ENCODE measurements around the gene VPS35.
"Not testable (repeated sequence)": the region's sequence is repeated elsewhere in the genome, so short reads cannot be mapped to it uniquely, and the experiment has no call there.

VPS35 gene

GRCh38 chr16:46712911-46713310 is 23.9 kb upstream of the VPS35 start:
- DNase-seq (ENCODE audit: low spot score), result no peak

DNA sequence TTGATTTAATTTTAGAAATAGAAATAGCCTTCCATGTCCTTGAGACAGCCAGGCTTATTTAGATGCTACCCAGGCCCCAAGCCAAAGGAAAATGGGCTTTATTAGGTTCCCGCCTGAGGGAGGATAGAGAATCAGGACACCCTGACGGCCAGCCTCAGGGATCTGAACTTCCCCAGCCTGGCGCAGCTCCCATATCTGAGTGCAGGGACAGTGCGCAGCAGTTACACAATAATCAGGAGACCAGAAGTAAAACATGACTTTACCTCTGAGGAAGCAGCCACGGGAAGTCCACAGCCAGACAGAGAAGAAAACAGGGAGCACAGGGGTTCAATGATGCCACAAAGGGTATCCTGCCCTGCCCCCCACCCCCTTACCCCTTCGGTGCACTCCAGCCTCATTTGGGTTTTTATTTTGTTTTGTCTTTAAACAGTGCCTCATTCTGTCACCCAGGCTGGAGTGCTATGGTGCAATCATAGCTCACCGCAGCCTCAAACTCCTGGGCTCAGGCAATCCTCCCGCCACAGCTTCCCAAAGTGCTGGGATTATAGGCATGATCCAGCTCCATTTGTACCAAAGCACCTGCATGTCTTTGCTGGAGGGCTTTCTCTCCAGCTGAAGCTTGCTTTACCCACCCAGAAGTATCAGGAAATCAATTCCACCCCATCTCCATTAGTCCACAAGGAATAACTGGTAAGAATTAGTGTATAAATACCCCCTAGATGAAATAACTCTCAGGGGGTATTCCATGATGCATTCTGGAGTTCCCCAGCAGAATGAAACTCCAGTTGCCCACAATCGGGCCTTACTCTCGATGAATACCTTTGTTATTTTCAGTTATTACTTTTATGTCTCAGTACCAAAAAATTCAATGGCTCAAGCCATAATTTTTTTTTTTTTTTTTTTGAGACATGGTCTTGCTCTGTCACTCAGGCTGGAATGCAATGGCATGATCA is 22.4 kb upstream of the VPS35 start:
- DNase-seq (ENCODE audit: low spot score), result no peak

- no peak for DNase-seq (ENCODE audit: low spot score)
These were observed 20.6 kb upstream of the VPS35 start for GRCh38 chr16:46709469-46710005.

GRCh38 chr16:46706642-46707041 is 17.7 kb upstream of the VPS35 start:
- no peak for DNase-seq (ENCODE audit: low spot score)

- no peak for DNase-seq (ENCODE audit: low spot score)
These were observed 13.1 kb upstream of the VPS35 start for GRCh38 chr16:46702030-46702429.

DNA sequence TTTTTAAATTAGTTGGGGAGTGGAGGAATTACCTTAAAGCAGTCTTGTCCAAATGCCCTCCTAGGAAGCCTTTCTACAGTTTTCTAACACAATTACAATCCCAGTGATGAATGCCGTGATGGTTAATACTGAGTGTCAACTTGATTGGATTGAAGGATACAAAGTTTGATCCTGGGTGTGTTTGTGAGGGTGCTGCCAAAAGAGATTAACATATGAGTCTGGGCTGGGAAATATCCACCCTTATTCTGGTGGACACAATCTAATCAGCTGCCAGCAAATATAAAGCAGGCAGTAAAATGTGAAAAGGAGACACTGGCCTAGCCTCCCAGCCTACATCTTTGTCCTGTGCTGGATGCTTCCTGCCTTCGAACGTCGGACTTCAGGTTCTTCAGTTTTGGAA is 12.6 kb upstream of the VPS35 start:
- DNase-seq (ENCODE audit: low spot score), result no peak

GRCh38 chr16:46700048-46700447 is 11.1 kb upstream of the VPS35 start:
- DNase-seq (ENCODE audit: low spot score), result no peak

DNA sequence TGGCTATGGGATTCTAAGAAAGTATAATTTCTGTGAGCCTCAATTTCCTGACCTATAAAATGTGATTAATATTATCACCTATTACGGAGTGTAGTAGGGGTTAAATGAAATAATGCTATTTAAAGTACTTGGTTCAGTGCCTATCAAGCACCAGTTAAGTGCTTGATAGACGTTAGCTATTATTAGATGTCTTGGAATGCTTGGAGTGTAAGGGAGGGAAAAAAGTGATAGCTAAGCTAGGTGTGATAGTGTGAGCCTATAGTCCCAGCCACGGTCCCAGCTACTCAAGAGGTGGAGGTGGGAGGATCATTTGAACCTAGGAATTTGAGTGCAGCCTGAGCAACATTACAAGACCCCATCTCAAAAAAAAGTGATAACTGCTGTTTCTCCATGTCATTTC is 8.0 kb upstream of the VPS35 start:
- DNase-seq (ENCODE audit: low spot score), result no peak

DNA sequence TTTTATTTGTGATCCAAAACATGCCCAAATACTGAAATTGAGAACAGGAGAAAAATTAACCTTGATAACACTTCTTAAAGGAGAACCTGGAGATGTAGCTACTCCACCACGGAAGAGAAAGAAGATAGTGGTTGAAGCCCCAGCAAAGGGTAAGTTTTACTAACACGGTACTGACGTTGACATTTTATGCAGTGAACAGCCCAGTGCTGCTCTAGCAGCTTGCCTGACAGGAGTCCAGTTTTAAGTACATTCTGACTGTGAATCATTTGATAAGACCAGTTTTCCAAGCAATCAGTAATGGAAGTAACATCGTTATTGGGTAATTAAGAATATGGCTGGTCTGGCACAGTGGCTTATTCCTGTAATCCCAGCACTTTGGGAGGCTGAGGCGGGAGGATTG is 7.0 kb upstream of the VPS35 start:
- DNase-seq (ENCODE audit: low spot score), result no peak

GRCh38 chr16:46693598-46693997 is 4.6 kb upstream of the VPS35 start:
- DNase-seq (ENCODE audit: low spot score), result no peak

DNA sequence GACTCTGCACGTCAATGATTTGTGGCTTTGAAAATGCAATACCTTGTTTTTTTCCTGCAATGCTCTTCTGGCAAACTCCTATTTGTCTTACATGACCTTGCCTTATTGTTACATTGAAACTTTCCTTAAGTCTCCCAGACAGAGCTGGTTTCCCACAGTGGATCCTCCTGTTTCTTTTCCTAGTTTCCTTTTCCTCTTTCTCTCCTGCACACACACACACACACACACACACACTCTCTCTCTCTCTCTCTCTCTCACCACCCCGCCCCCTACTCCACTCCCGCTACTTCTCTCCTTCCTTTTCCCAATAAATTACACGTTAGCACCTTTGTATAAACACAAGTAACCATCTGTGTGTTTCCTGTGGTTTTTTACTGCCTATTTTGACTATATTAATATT is 2.7 kb upstream of the VPS35 start:
- no peak for DNase-seq (ENCODE audit: low spot score)

- no peak for DNase-seq (ENCODE audit: low spot score)
These were observed 1.6 kb upstream of the VPS35 start for GRCh38 chr16:46690281-46691178.

GRCh38 chr16:46689365-46690280 is 645 bp upstream of the VPS35 start, which contains the start of gene ORC6:
ORC6 (plus strand) TSS chr16:46689659; CDS start chr16:46689706, 47 bp downstream.
- DNase-seq (ENCODE audit: low spot score), result peak; percentile 98

- no peak for DNase-seq (ENCODE audit: low spot score)
These were observed 801 bp downstream of the VPS35 start for GRCh38 chr16:46688101-46688653.

- no peak for DNase-seq (ENCODE audit: low spot score)
These were observed 1.5 kb downstream of the VPS35 start for GRCh38 chr16:46687486-46687885.

DNA sequence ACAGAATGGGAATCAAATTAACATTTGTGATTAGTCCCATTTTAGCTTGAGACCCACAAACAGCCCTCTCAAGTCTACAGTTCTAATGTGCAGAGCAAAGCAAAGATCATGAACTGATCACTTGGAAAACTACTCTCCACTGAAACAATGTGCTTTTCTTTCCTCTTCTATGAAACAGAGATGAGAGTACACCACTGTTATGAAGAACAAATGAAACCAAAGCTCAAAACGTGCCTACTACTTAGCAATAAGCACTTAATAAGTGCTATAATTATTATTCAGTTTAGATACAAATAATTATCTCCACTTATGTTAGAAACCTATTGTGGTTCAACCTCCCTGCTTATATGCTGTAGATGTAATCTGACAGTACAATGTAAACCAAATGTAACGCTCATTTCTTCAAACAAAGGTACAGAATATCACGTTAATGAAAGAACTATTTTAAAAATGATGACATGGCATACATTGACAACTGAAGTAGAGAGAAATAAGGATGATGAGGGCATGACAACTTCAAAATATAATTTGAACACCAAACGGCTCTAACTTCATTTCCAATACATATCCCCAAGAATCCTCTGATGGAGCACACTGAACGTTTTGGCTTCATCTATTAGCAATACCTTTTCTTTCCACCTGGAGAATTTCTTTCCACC is 2.0 kb downstream of the VPS35 start:
- no peak for DNase-seq (ENCODE audit: low spot score)

DNA sequence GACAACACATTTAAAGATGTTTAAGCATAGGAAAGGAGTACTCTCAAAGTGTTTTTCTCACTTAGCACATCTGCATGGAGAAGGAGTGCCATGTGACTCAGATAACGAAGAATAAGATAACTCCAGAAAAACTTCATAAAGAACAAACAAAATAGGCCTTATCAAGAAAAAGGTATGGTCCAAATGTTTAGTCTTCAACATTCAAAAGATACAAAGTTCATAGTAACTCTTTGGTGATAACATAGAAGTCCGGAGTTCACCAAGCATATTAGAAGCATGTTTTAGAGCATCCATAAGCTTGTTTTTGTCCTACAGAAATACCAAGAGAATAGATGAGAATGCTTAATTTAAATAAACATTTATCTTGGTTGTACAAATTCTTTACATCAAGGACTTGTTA is 7.1 kb downstream of the VPS35 start:
- not testable (repeated sequence) for DNase-seq (ENCODE audit: low spot score)

GRCh38 chr16:46677943-46678342 is 11.0 kb downstream of the VPS35 start:
- DNase-seq (ENCODE audit: low spot score), result not testable (repeated sequence)

DNA sequence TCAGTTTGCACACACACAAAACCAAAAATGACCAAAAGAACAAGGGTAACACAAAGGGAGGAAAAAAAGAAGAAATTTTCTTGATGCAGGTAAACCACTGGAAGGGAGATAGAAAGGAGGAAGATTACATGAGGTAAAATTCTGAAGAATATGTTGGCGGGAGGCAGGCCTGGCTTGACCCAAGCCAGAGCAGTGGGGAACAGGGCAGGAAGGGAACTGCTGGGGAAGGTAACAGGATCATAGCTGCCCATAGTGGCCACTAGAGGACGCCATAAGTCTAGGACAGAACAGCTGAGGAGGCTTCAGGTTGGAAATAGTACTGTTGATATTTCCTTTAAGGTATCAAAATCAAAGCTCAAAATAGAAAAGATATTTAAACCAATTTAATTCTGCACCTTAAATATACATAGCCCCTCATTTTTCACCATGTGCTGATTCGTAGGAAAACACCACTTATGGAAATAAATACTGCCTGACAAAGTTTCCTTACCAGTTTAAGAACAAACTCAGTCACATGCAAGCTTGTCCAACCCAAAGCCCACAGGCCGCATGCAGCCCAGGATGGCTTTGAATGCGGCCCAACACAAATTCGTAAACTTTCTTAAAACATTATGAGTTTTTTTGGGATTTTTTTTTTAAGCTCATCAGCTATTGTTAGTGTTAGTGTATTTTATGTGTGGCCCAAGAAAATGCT is 15.5 kb downstream of the VPS35 start:
- peak; percentile 78 for DNase-seq (ENCODE audit: low spot score)

DNA sequence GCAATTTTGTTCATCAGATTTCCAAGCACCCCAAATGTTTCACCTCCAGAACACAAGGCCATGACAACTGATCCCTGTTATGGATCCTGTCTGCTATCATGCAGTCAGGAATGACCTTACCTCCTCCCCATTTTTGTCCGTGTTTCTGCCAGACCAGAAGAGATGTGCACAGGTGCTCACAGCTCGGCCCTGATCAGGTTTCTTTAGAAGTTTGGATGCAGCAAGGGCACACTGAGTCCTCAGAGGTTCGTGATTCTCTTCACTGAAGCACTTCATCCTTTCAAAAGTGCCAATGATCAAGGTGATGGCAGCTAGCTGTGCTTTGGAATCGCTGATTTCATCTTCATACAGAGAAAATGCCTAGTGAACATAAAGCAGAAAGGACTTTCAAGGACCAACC is 26.9 kb downstream of the VPS35 start:
- DNase-seq (ENCODE audit: low spot score), result no peak

Data from AG08395 (cell line).